GM19193 (cell line): ENCODE measurements around the gene SMARCE1.

Experiments
- POLR2A ChIP-seq: IDR thresholded peaks from 4 replicates; pipeline ENCODE4 v1.6.1; 2011; ENCODE audit not compliant: insufficient read depth, insufficient read length; ENCODE audit errors: extremely low read depth

The SMARCE1 gene

GRCh38 chr17:40663252-40663651 lies 15.6 kb upstream of the SMARCE1 start:
- no peak for TF ChIP-seq POLR2A

DNA sequence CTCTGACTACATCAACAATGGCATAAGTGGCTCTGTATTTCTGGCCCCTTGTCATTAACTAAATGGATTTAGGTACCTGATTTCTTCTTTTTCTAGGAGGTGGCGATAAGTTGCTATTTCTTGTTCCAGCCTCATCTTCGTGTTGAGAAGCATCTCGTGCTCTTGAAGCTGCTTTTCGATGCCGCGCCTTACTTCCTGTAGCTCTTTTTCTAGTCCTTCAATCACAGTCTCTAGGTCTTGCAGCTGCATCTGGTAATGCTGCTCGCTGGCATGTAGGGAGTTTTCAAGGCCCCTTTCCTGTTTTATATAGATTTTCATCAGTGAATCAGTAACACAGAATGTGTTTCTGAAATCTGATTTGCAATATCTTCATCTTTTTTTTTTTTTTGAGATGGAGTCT lies 12.3 kb upstream of the SMARCE1 start:
- no peak for TF ChIP-seq POLR2A

- TF ChIP-seq POLR2A = no peak
Observed at GRCh38 chr17:40658396-40658795, 10.8 kb upstream of the SMARCE1 start.

- TF ChIP-seq POLR2A = no peak
Observed at GRCh38 chr17:40651939-40652338, 4.3 kb upstream of the SMARCE1 start.

- peak; percentile 9 for TF ChIP-seq POLR2A
Observed at GRCh38 chr17:40648384-40648968, 858 bp upstream of the SMARCE1 start.

- TF ChIP-seq POLR2A = no peak
Observed at GRCh38 chr17:40646791-40647623, 611 bp downstream of the SMARCE1 start.

DNA sequence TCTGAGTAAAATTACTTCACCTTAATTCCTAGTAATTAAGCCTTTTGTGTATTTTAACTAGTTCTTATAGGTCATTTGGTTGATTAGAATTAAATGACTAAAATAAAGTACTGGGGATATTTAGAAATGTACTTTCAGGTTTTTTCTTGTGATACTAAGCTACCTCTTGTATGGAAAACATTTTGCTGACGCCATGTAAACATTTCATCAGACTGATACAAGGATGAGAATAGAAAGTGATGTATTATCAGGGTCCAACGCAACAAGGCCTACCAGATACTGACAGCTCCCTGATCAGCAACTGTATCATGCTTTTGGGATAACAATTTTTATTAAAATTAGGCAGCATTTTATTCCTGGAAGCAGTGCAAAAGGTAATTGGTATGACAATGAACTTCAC lies 1.7 kb downstream of the SMARCE1 start:
- no peak for TF ChIP-seq POLR2A

- TF ChIP-seq POLR2A = no peak
Observed at GRCh38 chr17:40645291-40645690, 2.3 kb downstream of the SMARCE1 start.

DNA sequence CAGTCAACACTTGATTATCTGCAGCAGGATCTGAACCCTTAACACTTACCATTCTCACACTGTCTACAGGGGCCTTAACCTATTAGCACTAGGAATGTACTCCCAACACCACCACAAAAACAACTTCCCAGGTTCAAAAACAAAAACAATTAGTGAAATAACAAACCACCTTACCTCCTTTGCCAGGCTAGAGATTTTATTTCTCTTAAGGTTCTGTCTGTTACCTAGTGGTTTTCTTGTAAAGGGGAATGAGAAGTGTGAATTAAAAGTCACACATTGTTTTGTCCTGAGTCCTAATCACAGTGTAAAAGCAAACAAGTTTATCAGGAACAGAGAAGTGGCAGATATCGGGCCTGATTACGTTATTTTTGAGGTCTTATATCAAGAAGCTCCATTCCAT lies 9.7 kb downstream of the SMARCE1 start:
- TF ChIP-seq POLR2A = no peak

GRCh38 chr17:40633871-40634270 lies 13.7 kb downstream of the SMARCE1 start:
- no peak for TF ChIP-seq POLR2A

GRCh38 chr17:40632216-40632615 lies 15.4 kb downstream of the SMARCE1 start:
- no peak for TF ChIP-seq POLR2A

DNA sequence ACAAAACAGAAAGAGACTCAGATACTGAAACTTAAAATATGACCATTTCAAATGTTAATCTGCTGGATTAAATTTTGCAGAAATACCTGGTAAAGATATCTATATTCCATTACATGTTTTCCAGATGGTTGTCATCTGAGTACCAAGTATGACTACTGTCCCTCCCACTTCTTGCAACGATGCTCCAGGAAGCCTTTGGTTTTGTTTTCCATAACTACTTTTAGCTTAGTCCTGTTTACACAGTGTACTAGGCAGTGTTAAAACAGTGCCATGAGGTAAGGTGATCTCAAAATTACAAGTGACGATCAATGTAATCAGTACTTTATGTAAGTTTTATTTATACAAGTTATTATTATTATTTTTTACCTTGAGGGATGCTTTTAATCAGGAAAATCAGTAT lies 17.8 kb downstream of the SMARCE1 start:
- TF ChIP-seq POLR2A = no peak

GRCh38 chr17:40625311-40625710 lies 22.3 kb downstream of the SMARCE1 start:
- no peak for TF ChIP-seq POLR2A

DNA sequence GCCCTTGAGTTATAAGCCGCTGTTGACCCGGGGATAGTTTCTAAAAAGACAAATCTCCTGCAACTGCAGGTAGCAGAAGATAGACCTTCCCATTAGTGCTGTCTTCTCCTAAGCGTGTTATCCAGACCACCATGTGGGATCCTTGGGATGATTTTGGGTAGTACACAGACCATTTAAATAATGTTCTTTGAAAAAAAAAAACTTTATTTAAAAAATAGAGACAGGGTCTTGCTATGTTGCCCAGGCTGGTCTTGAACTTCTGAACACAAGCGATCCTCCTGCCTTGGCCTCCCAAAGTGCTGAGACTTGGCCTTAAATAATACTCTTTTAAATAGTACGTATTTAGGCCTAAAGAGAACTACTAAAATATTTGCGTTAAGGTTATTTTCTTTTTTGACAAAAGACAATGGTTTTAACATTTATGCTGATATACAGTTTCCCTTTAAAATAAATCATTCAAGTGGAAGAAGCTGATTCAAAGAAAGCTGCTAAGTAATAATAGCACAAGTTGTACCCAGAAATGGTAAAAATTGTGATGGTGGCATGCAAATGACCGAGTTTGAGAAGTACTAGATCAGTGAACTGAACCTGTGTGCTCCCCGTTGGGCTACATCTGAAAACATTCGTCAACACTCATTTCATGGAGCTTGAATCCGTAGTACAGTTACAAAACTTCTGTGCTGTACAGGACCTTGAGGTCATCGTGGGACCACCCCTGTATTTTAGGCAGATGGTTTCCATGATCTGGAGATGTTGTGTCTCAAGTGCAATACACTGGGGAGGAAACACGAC lies 24.0 kb downstream of the SMARCE1 start:
- no peak for TF ChIP-seq POLR2A

GRCh38 chr17:40622509-40622928 lies 25.1 kb downstream of the SMARCE1 start:
- TF ChIP-seq POLR2A = no peak
